Transverse colon (tissue), 4 donors: ENCODE measurements around the gene ATE1. TPM values are rescaled to one million over a fixed set of nuclear protein-coding genes. Genes with fewer than 3 reads are reported as not detected.

Experiments
- DNase-seq: peaks from one replicate; pipeline ENCODE4 v3.0.0-alpha.2; 2019
- H3K27ac ChIP-seq, 4 donors: fragments of 200-600 bp; sonication (generic); 2 replicates each; pipeline ENCODE4 v1.5.1; 2016 to 2018; ENCODE audit warnings: inconsistent platforms in 4 of 4
- H3K27me3 ChIP-seq: fragments of 200-600 bp; sonication (generic); 2 replicates; pipeline ENCODE4 v1.5.1; 2017; ENCODE audit warnings: inconsistent platforms
- H3K36me3 ChIP-seq, 4 donors: fragments of 200-600 bp; sonication (generic); 2 replicates each; pipeline ENCODE4 v1.5.1; 2017 to 2019; ENCODE audit warnings: inconsistent platforms in 4 of 4
- H3K4me1 ChIP-seq, 4 donors: fragments of 200-600 bp; sonication (generic); 2 replicates each; pipeline ENCODE4 v1.5.1; 2017 to 2020; ENCODE audit warnings: inconsistent platforms in 4 of 4
- H3K4me3 ChIP-seq, 4 donors: fragments of 200-600 bp; sonication (generic); 1 replicate in 1 of 4; 2 replicates in 3 of 4; pipeline versions ENCODE4 v1.5.1 to v1.6.1; 2017 to 2019; ENCODE audit warnings: inconsistent platforms in 4 of 4
- H3K9me3 ChIP-seq, 2 donors: fragments of 200-600 bp; sonication (generic); 2 replicates each; pipeline ENCODE4 v1.5.1; 2017 to 2019; ENCODE audit warnings: inconsistent platforms in 2 of 2
- EP300 ChIP-seq: sonication (generic); formaldehyde crosslinking; IDR thresholded peaks from one replicate; pipeline ENCODE4 v1.6.1; 2017; ENCODE audit warnings: antibody characterized with exemption, low read depth
- POLR2A ChIP-seq: fragments of 450-650 bp; IDR thresholded peaks from one replicate; pipeline ENCODE4 v1.6.1; 2016; ENCODE audit warnings: antibody characterized with exemption, mild to moderate bottlenecking, moderate library complexity
- POLR2AphosphoS5 ChIP-seq, 3 donors: sonication (generic); formaldehyde crosslinking; IDR thresholded peaks; one replicate each; pipeline ENCODE4 v1.6.1; 2016; ENCODE audit warnings: antibody characterized with exemption in 3 of 3
- WGBS, 2 donors: methylation state at CpG; one replicate each; pipeline ENCODE4 v1.1.5; 2018; ENCODE audit warnings: low coverage in 1 of 2; 5-methylcytosine and 5-hydroxymethylcytosine counted together
- in situ Hi-C, 4 donors: fragments of 200-750 bp; cut with MboI; loops; one replicate each; pipeline versions ENCODE4 v1.15.0 to v1.15.1; 2017; ENCODE audit warnings: low sequenced_read_pairs in 3 of 4, low pct_ligation_motif_present in 1 of 4, low pct_unique_long_range_greater_than_20kb in 1 of 4
- intact Hi-C: fragments of 100-400 bp; cut with DNase I; formaldehyde crosslinking; loops from one replicate; pipeline ENCODE4 v1.15.1; 2023; ENCODE audit warnings: low total_unique reads
- total RNA-seq, 4 donors: library from RNA; depleted of rRNA; stranded (reverse); fragments of >200 nt; gene quantifications; one replicate each; pipeline ENCODE4 v1.1.0, GENCODE V29; 2016
- TF ChIP-seq, protein P1 (sequence below), 5 experiments: fragments of 200-600 bp in 3 of 5; fragments of 450-650 bp in 2 of 5; sonication (generic) in 3 of 5; IDR thresholded peaks; 1 replicate in 2 of 5; 2 replicates in 3 of 5; pipeline ENCODE4 v1.5.1; 2016 to 2017; ENCODE audit warnings: antibody characterized with exemption in 5 of 5, inconsistent platforms in 3 of 5, mild to moderate bottlenecking in 2 of 5, moderate library complexity in 1 of 5

Gene ATE1
- total RNA-seq, 4 donors from 2014 or later = 25.3 to 1,446 (median 31.4) TPM

DNA sequence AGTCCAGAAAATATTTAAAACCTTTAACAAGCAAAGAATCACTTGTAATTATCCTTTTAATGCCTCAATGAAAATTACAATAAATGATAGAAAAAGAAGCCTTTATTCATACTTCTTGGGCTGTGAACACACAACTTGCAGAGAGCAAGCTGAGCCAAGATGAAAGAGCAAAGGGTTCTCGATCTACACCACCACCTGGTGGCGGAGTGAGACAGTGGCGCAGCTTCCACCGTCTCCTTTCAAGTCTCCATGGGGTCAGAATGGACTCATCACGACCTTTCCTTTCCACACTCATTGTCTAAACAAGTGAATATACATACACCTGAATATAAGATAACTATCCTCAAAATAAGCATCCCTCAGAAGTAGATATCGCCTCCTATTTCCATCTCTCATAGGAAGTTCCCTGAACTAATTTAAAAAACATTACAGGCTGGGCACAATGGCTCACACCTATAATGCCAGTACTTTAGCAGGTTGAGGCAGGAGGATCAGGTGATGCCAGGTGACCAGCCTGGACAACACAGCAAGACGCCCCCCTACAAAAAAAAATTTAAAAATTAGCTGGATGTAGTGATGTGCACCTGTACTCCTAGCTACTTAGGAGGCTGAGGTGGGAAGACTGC, 40.7 kb downstream of the ATE1 start:
- Histone ChIP-seq H3K4me3 (no peak overlapping the region), H3K27ac (no peak overlapping the region), H3K4me1 (no peaks in the 10 kb centered on the region), H3K27me3 (no peaks in the 10 kb centered on the region), H3K9me3 (no peaks in the 10 kb centered on the region), H3K36me3 (peaks cover 0 to 4% (median 0%) of the 10 kb centered on the region in 4 donors)
- TF ChIP-seq, protein P1, sequence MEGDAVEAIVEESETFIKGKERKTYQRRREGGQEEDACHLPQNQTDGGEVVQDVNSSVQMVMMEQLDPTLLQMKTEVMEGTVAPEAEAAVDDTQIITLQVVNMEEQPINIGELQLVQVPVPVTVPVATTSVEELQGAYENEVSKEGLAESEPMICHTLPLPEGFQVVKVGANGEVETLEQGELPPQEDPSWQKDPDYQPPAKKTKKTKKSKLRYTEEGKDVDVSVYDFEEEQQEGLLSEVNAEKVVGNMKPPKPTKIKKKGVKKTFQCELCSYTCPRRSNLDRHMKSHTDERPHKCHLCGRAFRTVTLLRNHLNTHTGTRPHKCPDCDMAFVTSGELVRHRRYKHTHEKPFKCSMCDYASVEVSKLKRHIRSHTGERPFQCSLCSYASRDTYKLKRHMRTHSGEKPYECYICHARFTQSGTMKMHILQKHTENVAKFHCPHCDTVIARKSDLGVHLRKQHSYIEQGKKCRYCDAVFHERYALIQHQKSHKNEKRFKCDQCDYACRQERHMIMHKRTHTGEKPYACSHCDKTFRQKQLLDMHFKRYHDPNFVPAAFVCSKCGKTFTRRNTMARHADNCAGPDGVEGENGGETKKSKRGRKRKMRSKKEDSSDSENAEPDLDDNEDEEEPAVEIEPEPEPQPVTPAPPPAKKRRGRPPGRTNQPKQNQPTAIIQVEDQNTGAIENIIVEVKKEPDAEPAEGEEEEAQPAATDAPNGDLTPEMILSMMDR (IDR thresholded peaks at IDR 0.05) = peak; percentile 74 to 81 (median 76)
- TF ChIP-seq EP300 = no peak
- DNase-seq = peak; percentile 55
- in situ Hi-C loops = loop anchor here (10.0 to 25.0 kb wide), 3 partner anchors 942 to 952 kb away; no protein-coding TSS in a partner anchor
- 34 to 42% methylated on average over 6 to 7 of the region's 7 CpGs for WGBS, 2 donors
- intact Hi-C loops = no loop called here

DNA sequence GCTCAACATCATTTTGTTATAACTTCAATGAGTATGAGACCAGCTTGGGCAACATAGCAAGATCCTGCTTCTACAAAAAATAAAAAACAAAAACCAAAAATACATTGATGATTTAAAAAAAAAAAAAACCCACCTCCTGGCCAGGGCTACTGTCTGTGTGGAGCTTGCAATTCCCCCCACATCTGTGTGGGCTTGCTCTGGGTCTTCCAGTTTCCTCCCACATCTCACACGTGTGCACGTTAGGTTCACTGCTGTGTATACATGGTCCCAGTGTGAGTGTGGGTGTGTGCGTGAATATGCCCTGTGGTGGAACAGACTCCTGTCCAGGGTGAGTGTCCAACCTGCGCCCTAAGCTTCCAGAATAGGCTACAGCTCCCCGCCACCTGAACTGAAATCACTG, 41.6 kb downstream of the ATE1 start:
- in situ Hi-C loops = loop anchor here (10.0 to 25.0 kb wide), 3 partner anchors 941 to 951 kb away; no protein-coding TSS in a partner anchor

DNA sequence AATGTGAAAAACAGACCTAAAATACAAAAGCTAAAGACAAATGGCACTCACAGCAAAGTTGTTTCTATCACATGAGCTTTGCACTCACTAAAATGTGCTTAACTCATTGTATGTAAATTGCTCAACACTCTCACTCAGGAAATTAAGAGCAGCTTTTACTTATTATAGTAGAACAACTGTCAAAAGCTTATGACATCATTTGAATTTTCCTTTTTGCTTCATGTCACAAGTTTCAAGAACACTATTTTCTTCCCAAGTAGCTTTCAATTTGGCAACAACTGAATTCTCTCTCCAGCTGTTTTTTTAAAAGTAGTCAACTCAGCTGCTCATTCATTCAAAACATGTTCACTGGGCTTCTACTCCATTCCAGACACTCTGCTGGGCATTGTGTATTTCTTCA, 46.9 kb downstream of the ATE1 start:
- H3K4me3 ChIP-seq = no peak overlapping the region
- DNase-seq = no peak
- peaks cover 0 to 12% (median 0%) of the 10 kb centered on the region in 4 donors for H3K36me3 ChIP-seq
- intact Hi-C loops (no loop called here), in situ Hi-C loops (loop anchor here (10.0 to 25.0 kb wide), 3 partner anchors 936 to 946 kb away; no protein-coding TSS in a partner anchor)
- H3K27me3 ChIP-seq = no peaks in the 10 kb centered on the region
- TF ChIP-seq POLR2AphosphoS5 (IDR thresholded peaks at IDR 0.05) = no peak
- no peak for TF ChIP-seq POLR2A
- TF ChIP-seq EP300 = no peak
- TF ChIP-seq, protein P1 (IDR thresholded peaks at IDR 0.05) = no peak
- no peak overlapping the region for H3K27ac ChIP-seq
- H3K4me1 ChIP-seq = no peaks in the 10 kb centered on the region
- H3K9me3 ChIP-seq = no peaks in the 10 kb centered on the region

More for the DNA sequence above, 41.6 kb downstream of the ATE1 start:
- H3K4me1 ChIP-seq = no peaks in the 10 kb centered on the region
- H3K9me3 ChIP-seq = no peaks in the 10 kb centered on the region
- H3K4me3 ChIP-seq = no peak overlapping the region
- H3K27me3 ChIP-seq = no peaks in the 10 kb centered on the region
- no peak for DNase-seq
- intact Hi-C loops = no loop called here
- no peak overlapping the region for H3K27ac ChIP-seq
- H3K36me3 ChIP-seq = peaks cover 0 to 13% (median 0%) of the 10 kb centered on the region in 4 donors
- 80 to 92% methylated on average over 2 to 5 of the region's 5 CpGs for WGBS, 2 donors
- no peak for TF ChIP-seq POLR2AphosphoS5 (IDR thresholded peaks at IDR 0.05)
- TF ChIP-seq EP300 = no peak
- no peak for TF ChIP-seq POLR2A
- TF ChIP-seq, protein P1 (IDR thresholded peaks at IDR 0.05) = no peak

DNA sequence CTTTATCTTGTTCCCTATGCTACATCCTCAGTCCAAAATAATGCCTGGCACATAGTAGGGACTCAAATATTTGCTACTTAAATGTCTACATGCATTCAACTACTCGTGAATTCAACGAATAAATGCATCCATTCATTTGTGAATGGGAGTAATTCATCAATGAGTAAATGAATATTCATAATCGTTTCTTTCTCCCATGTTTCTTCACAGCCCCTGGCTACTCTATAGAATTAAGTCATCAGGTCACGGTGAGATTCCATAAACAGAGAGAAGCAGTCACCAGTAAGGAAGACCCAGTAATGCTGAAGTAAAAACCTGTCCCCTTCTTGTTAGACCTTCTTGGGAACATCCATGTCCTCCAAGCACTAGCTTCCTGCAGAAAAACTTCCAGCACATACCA, 48.4 kb downstream of the ATE1 start:
- TF ChIP-seq, protein P1 (IDR thresholded peaks at IDR 0.05) = no peak
- Histone ChIP-seq H3K4me1 (no peaks in the 10 kb centered on the region), H3K4me3 (no peak overlapping the region), H3K36me3 (peaks cover 0 to 12% (median 0%) of the 10 kb centered on the region in 4 donors), H3K9me3 (no peaks in the 10 kb centered on the region), H3K27me3 (no peaks in the 10 kb centered on the region), H3K27ac (no peak overlapping the region)
- intact Hi-C loops = no loop called here
- in situ Hi-C loops = loop anchor here in 2 of 4 donors (25.0 kb wide), 1 partner anchor 942 kb away; no protein-coding TSS in a partner anchor
- DNase-seq = no peak
- 92 to 93% methylated on average over 4 of the region's 4 CpGs for WGBS, 2 donors
